ENCODE results near the gene SOD1.

SOD1 gene

GRCh38 chr21:31659536-31660258 is at the start of gene SOD1 (continued):
- TF ChIP-seq ZNF239 (tag by site-specific recombination; IDR thresholded peaks at IDR 0.05), result peak; percentile 74; the same call in 1 of the 2 replicates
- no peak for TF ChIP-seq SETDB1 (IDR thresholded peaks at IDR 0.05; ENCODE audit: insufficient read length, low read length)
- peak; percentile 86 for TF ChIP-seq ZNF629 (tag by site-specific recombination; IDR thresholded peaks at IDR 0.05)
- TF ChIP-seq INSM2 (tag by site-specific recombination; IDR thresholded peaks at IDR 0.05), result peak; percentile 69; the same call in 1 of the 2 replicates
- TF ChIP-seq ZNF16 (tag by site-specific recombination; IDR thresholded peaks at IDR 0.05; ENCODE audit: low read depth), result no peak
- TF ChIP-seq ZNF555 (tag by site-specific recombination; conservative IDR thresholded peaks at IDR 0.05), result no peak
- no peak for TF ChIP-seq ZNF488 (tag by site-specific recombination; IDR thresholded peaks at IDR 0.05)
- peak; percentile 63 for TF ChIP-seq EGR2 (tag by site-specific recombination; IDR thresholded peaks at IDR 0.05; ENCODE audit: low read depth)
- TF ChIP-seq ZBTB17 (tag by site-specific recombination; IDR thresholded peaks at IDR 0.05), result peak; percentile 41
- TF ChIP-seq ZNF184 (tag by site-specific recombination; IDR thresholded peaks at IDR 0.05), result peak; percentile 53; the same call in 1 of the 2 replicates
- TF ChIP-seq ZNF362 (tag by site-specific recombination; IDR thresholded peaks at IDR 0.05), result no peak
- TF ChIP-seq KLF10 (tag by site-specific recombination; IDR thresholded peaks at IDR 0.05), result peak; percentile 75
- 0 out of 2 replicates have a peak, but pooled peaks have one; percentile 66 for TF ChIP-seq ZFP41 (tag by site-specific recombination; IDR thresholded peaks at IDR 0.05; ENCODE audit: borderline replicate concordance)
- TF ChIP-seq PATZ1 (tag by site-specific recombination; IDR thresholded peaks at IDR 0.05), result peak; percentile 63
- TF ChIP-seq ZBTB7A (tag by site-specific recombination; IDR thresholded peaks at IDR 0.05; ENCODE audit: low read depth), result no peak
- no peak for TF ChIP-seq ZNF23 (tag by site-specific recombination; IDR thresholded peaks at IDR 0.05; ENCODE audit: borderline replicate concordance)
- TF ChIP-seq ZNF660 (tag by site-specific recombination; IDR thresholded peaks at IDR 0.05), result peak; percentile 75
- TF ChIP-seq HOXA7 (CRISPR knock-in tag; IDR thresholded peaks at IDR 0.05; ENCODE audit: borderline replicate concordance), result no peak
- TF ChIP-seq PBX3 (CRISPR knock-in tag; IDR thresholded peaks at IDR 0.05), result peak; percentile 71; the same call in 1 of the 2 replicates
- no peak for TF ChIP-seq SCRT1 (tag by site-specific recombination; IDR thresholded peaks at IDR 0.05; ENCODE audit: borderline replicate concordance)
- TF ChIP-seq ZBTB20 (tag by site-specific recombination; IDR thresholded peaks at IDR 0.05), result peak; percentile 92; the same call in 1 of the 2 replicates
- no peak for TF ChIP-seq ZFP37 (tag by site-specific recombination; IDR thresholded peaks at IDR 0.05)
- TF ChIP-seq ZNF433 (tag by site-specific recombination; IDR thresholded peaks at IDR 0.05; ENCODE audit: low read depth), result no peak

Measured in HEK293 (cell line).